K562 (cell line): ENCODE data around the gene PGR. TPM values are rescaled to one million over a fixed set of nuclear protein-coding genes. Genes with fewer than 3 reads are reported as not detected.

ENCODE experiments used
- ATAC-seq: fragments of 200-7000 bp; cut with Tn5 transposase; 3 replicates; pipeline ENCODE4 v1.9.1; 2020; ENCODE audit warnings: moderate library complexity
- BruUV-seq: library from RNA; stranded (reverse); fragments of 400-500 nt; replicated peaks from 2 replicates; lab custom pipeline; 2021; lab: Mats Ljungman, UMichigan
- CTCF ChIA-PET: fragments of 300-600 bp; formaldehyde crosslinking; extraction: SDS; loops from one replicate; lab custom pipeline; 2021; ENCODE audit warnings: low intra/inter-chr PET ratio; lab: Yijun Ruan, JAX
- POLR2A ChIA-PET: fragments of 300-600, 350-650 bp; sonication (Branson Sonifier 250); formaldehyde crosslinking; extraction: SDS; loops from one replicate; lab custom pipeline; 2021; ENCODE audit warnings: antibody characterized with exemption, inconsistent platforms; lab: Yijun Ruan, JAX
- DNase-seq, 4 experiments: peaks; one replicate each; pipeline versions ENCODE4 v3.0.0 to v3.0.0-alpha.2; 2011 to 2018; ENCODE audit warnings: low spot score in 3 of 4, mixed read lengths in 3 of 4; ENCODE audit errors: extremely low read depth in 1 of 4
- FAIRE-seq: peaks from 2 replicates; lab custom pipeline; 2011; peaks lifted over from hg19 to GRCh38; lab: Jason Lieb, UNC
- H2AFZ ChIP-seq: 2 replicates; pipeline ENCODE4 v1.6.0; 2011; ENCODE audit warnings: low read depth, low read length, control low read depth, inconsistent platforms
- H3K27ac ChIP-seq: fragments of 200-600 bp; 3 replicates; pipeline ENCODE4 v1.8.0; 2011; ENCODE audit warnings: low read depth, mild to moderate bottlenecking, control low read depth, inconsistent platforms, low read length, moderate library complexity, mixed read lengths; ENCODE audit errors: extremely low read depth
- H3K27me3 ChIP-seq, 2 experiments: fragments of 300-600 bp in 1 of 2; 2 replicates in 1 of 2; 3 replicates in 1 of 2; pipeline versions ENCODE4 v1.6.0 to v1.8.0; 2011; ENCODE audit warnings: inconsistent platforms in 2 of 2, low read length in 2 of 2, mild to moderate bottlenecking in 1 of 2, mixed read lengths in 1 of 2, moderate library complexity in 1 of 2; ENCODE audit not compliant: control insufficient read depth in 2 of 2, insufficient read depth in 2 of 2
- H3K36me3 ChIP-seq: fragments of 300-600 bp; 3 replicates; pipeline ENCODE4 v1.8.0; 2011; ENCODE audit warnings: mild to moderate bottlenecking, low read length, inconsistent platforms; ENCODE audit not compliant: control insufficient read depth, insufficient read depth
- H3K4me1 ChIP-seq, 2 experiments: fragments of 200-600 bp in 1 of 2; replicated peaks in 1 of 2; 2 replicates in 1 of 2; 3 replicates in 1 of 2; pipeline versions ENCODE4 v1.5.1 to v1.8.0; 2011; ENCODE audit warnings: inconsistent platforms in 2 of 2, low read length in 2 of 2, mild to moderate bottlenecking in 1 of 2, mixed read lengths in 1 of 2, moderate library complexity in 1 of 2; ENCODE audit not compliant: control insufficient read depth in 2 of 2, insufficient read depth in 2 of 2
- H3K4me2 ChIP-seq: 2 replicates; pipeline ENCODE4 v1.6.1; 2011; ENCODE audit warnings: low read length, control low read depth, inconsistent platforms, mixed read lengths; ENCODE audit not compliant: insufficient read depth
- H3K4me3 ChIP-seq: fragments of 200-600 bp; sonication (generic), shearing (Covaris generic); 2 replicates; pipeline ENCODE4 v1.5.1; 2016; ENCODE audit warnings: control low read depth, inconsistent platforms
- H3K79me2 ChIP-seq: fragments of 200-600 bp; 3 replicates; pipeline ENCODE4 v1.8.0; 2011; ENCODE audit warnings: low read length, inconsistent platforms; ENCODE audit not compliant: control insufficient read depth, insufficient read depth
- H3K9ac ChIP-seq, 2 experiments: 2 replicates each; pipeline versions ENCODE4 v1.6.0 to v1.6.1; 2011; ENCODE audit warnings: low read depth in 2 of 2, low read length in 2 of 2, control low read depth in 1 of 2, inconsistent platforms in 1 of 2, mild to moderate bottlenecking in 1 of 2, mixed read lengths in 1 of 2; ENCODE audit not compliant: insufficient read depth in 1 of 2
- H3K9me1 ChIP-seq: one replicate; pipeline ENCODE4 v1.6.0; 2011; ENCODE audit warnings: inconsistent platforms, mild to moderate bottlenecking, low read length, moderate library complexity; ENCODE audit not compliant: control insufficient read depth, insufficient read depth
- H3K9me3 ChIP-seq: replicated peaks from 2 replicates; pipeline ENCODE4 v1.5.1; 2011; ENCODE audit warnings: low read depth, low read length, inconsistent platforms; ENCODE audit not compliant: control insufficient read depth, insufficient read depth
- H4K20me1 ChIP-seq: replicated peaks from 2 replicates; pipeline ENCODE4 v1.6.1; 2011; ENCODE audit warnings: low read length, inconsistent platforms, mixed read lengths; ENCODE audit not compliant: control insufficient read depth, insufficient read depth
- CHD4 ChIP-seq: fragments of 200-600 bp; sonication (generic); IDR thresholded peaks from 3 replicates; pipeline ENCODE4 v1.6.1; 2012; ENCODE audit warnings: low read depth, mild to moderate bottlenecking, mixed read lengths, low read length, inconsistent platforms; ENCODE audit not compliant: insufficient read depth, insufficient replicate concordance, poor library complexity, severe bottlenecking
- EHMT2 ChIP-seq: fragments of 450-650 bp; IDR thresholded peaks from 2 replicates; pipeline ENCODE4 v1.6.1; 2018; ENCODE audit warnings: antibody characterized with exemption
- ELF1 ChIP-seq: fragments of 200-800 bp; sonication (Bioruptor generic); IDR thresholded peaks from 2 replicates; pipeline ENCODE4 v1.6.1; 2016; ENCODE audit warnings: missing genetic modification characterization, missing compliant biosample characterization
- FOSL1 ChIP-seq: fragments of 200-800 bp; sonication (Bioruptor generic); conservative IDR thresholded peaks from 2 replicates; pipeline ENCODE4 v1.6.1; 2016; ENCODE audit warnings: missing genetic modification characterization, missing compliant biosample characterization
- HOMEZ ChIP-seq: fragments of 250-450 bp; sonication (Bioruptor Pico); IDR thresholded peaks from 2 replicates; pipeline ENCODE4 v1.4.0; 2020; ENCODE audit warnings: mild to moderate bottlenecking, moderate library complexity
- KLF16 ChIP-seq: IDR thresholded peaks from 2 replicates; pipeline ENCODE4 v1.6.1; 2016; ENCODE audit warnings: antibody characterized with exemption
- RFX1 ChIP-seq: fragments of 450-650 bp; IDR thresholded peaks from 2 replicates; pipeline ENCODE4 v1.6.1; 2016; ENCODE audit warnings: mild to moderate bottlenecking, moderate library complexity
- TAF15 ChIP-seq: fragments of 200-400 bp; formaldehyde crosslinking; IDR thresholded peaks from 2 replicates; pipeline ENCODE4 v1.6.1; 2017; ENCODE audit warnings: mild to moderate bottlenecking, low read depth, low read length, moderate library complexity
- ZC3H8 ChIP-seq: fragments of 450-650 bp; IDR thresholded peaks from 2 replicates; pipeline ENCODE4 v1.6.1; 2017
- ZNF79 ChIP-seq: fragments of 250-450 bp; sonication (Bioruptor Pico); IDR thresholded peaks from 2 replicates; pipeline ENCODE4 v1.4.0; 2020; ENCODE audit warnings: low read depth, mild to moderate bottlenecking, moderate library complexity
- ZNF830 ChIP-seq: fragments of 250-450 bp; sonication (Bioruptor Pico); IDR thresholded peaks from 2 replicates; pipeline ENCODE4 v1.5.0; 2021; ENCODE audit warnings: mild to moderate bottlenecking
- WGBS: fragments of 100-300 bp; shearing (Covaris generic); methylation state at CpG from one replicate; pipeline ENCODE4 v1.1.6; 2016; ENCODE audit warnings: low coverage, mixed read lengths; ENCODE audit not compliant: insufficient coverage; ENCODE audit errors: missing lambda C conversion rate; 5-methylcytosine and 5-hydroxymethylcytosine counted together
- in situ Hi-C: fragments of 300-500 bp; cut with MboI; formaldehyde crosslinking; loops from 4 replicates; pipeline ENCODE4 v1.15.0; 2018; ENCODE audit warnings: inconsistent platforms, mixed read lengths
- intact Hi-C: fragments of 100-400 bp; cut with micrococcal nuclease; formaldehyde crosslinking; loops from 2 replicates; pipeline ENCODE4 v1.14.2; 2022
- polyA plus RNA-seq, 8 experiments: library from polyadenylated mRNA; depleted of rRNA in 4 of 8; stranded (reverse) in 5 of 8; unstranded in 3 of 8; fragments of >200 nt; fragmentation: Nextera tagmentation in 2 of 8; fragmentation: Illumina TruSeq in 1 of 8; extraction: Ambion mirVana in 2 of 8; extraction: Trizol in 1 of 8; gene quantifications; 2 replicates each; pipeline versions ENCODE4 v1.2.1 to v1.2.3, GENCODE V29; 2011 to 2014; ENCODE audit warnings: inconsistent platforms in 1 of 8, missing spikeins in 1 of 8
- total RNA-seq, 7 experiments: library from RNA; depleted of rRNA in 6 of 7; stranded (reverse); fragments of >200 nt in 6 of 7; fragmentation: Illumina TruSeq in 2 of 7; extraction: Trizol in 2 of 7; gene quantifications; 2 replicates each; pipeline versions ENCODE4 v1.2.1 to v1.2.3, GENCODE V29; 2011 to 2021; ENCODE audit warnings: low replicate concordance in 1 of 7

The PGR gene
- total and polyA plus RNA-seq, 9 of the 15 experiments (the other 6 are each of a cell fraction or from before 2014, with no cell fraction given) = 0.43 to 2.4 (median 1.3) TPM

- no peak overlapping the region for H3K4me2 ChIP-seq
- intact Hi-C loops = no loop called here
- no peak overlapping the region for H3K9ac ChIP-seq
- POLR2A ChIA-PET = no interaction called here
- H3K79me2 ChIP-seq = no peaks in the 10 kb centered on the region
- H3K27ac ChIP-seq = no peak overlapping the region
- DNase-seq (no peak), FAIRE-seq (no peak), ATAC-seq (no peak)
- 18% methylated on average over 5 of the region's 5 CpGs for WGBS
- in situ Hi-C loops = no loop called here
- no peaks in the 10 kb centered on the region for H4K20me1 ChIP-seq
- H3K4me3 ChIP-seq = no peak overlapping the region
- H3K4me1 ChIP-seq = no peaks in the 10 kb centered on the region; a peak in 1 of 5 replicates
- no peak overlapping the region for H2AFZ ChIP-seq
- CTCF ChIA-PET = no interaction called here
- H3K9me1 ChIP-seq = no peaks in the 10 kb centered on the region
- H3K36me3 ChIP-seq = no peaks in the 10 kb centered on the region
- peak; percentile 31 for TF ChIP-seq RFX1
- no peak for TF ChIP-seq HOMEZ (CRISPR knock-in tag)
- H3K9me3 ChIP-seq = no peaks in the 10 kb centered on the region
- BruUV-seq = no TSS peak
- no peaks in the 10 kb centered on the region for H3K27me3 ChIP-seq
Measured at GRCh38 chr11:101010899-101011298, 118.7 kb downstream of the PGR start.

GRCh38 chr11:101009690-101010055, 119.9 kb downstream of the PGR start:
- H3K4me2 ChIP-seq = no peak overlapping the region
- DNase-seq (no peak), FAIRE-seq (no peak), ATAC-seq (no peak)
- intact Hi-C loops (no loop called here), in situ Hi-C loops (no loop called here)
- WGBS = 2% methylated on average over 2 of the region's 2 CpGs
- no peaks in the 10 kb centered on the region for H3K9me3 ChIP-seq
- no peaks in the 10 kb centered on the region for H3K9me1 ChIP-seq
- H3K27me3 ChIP-seq = no peaks in the 10 kb centered on the region
- H2AFZ ChIP-seq = no peak overlapping the region
- no peaks in the 10 kb centered on the region for H4K20me1 ChIP-seq
- no peak overlapping the region for H3K9ac ChIP-seq
- no peak overlapping the region for H3K27ac ChIP-seq
- POLR2A ChIA-PET = no interaction called here
- H3K4me3 ChIP-seq = no peak overlapping the region
- BruUV-seq = no TSS peak
- TF ChIP-seq KLF16 (no peak), ZNF830 (no peak), ZNF79 (CRISPR knock-in tag) (no peak), ZC3H8 (no peak), EHMT2 (no peak), CHD4 (no peak), ELF1 (tag) (no peak), TAF15 (no peak), FOSL1 (tag) (no peak)
- H3K36me3 ChIP-seq = no peaks in the 10 kb centered on the region
- H3K79me2 ChIP-seq = no peaks in the 10 kb centered on the region
- no peaks in the 10 kb centered on the region; a peak in 1 of 5 replicates for H3K4me1 ChIP-seq
- CTCF ChIA-PET = no interaction called here
